K562 (cell line): ENCODE data around the gene MUC22. TPM values are rescaled to one million over a fixed set of nuclear protein-coding genes. Genes with fewer than 3 reads are reported as not detected.

Experiments
- ARID1B ChIP-seq: fragments of 450-650 bp; IDR thresholded peaks from 2 replicates; pipeline ENCODE4 v1.6.1; 2016; ENCODE audit warnings: antibody characterized with exemption, mild to moderate bottlenecking, inconsistent platforms
- CAMTA2 ChIP-seq: fragments of 250-450 bp; sonication (Bioruptor Pico); conservative IDR thresholded peaks from 2 replicates; pipeline ENCODE4 v1.5.1; 2022
- CBFA2T2 ChIP-seq: fragments of 450-650 bp; conservative IDR thresholded peaks from 2 replicates; pipeline ENCODE4 v1.6.1; 2017; ENCODE audit warnings: mild to moderate bottlenecking
- CC2D1A ChIP-seq: fragments of 450-650 bp; IDR thresholded peaks from 2 replicates; pipeline ENCODE4 v1.6.1; 2017; ENCODE audit warnings: mild to moderate bottlenecking
- CXXC5 ChIP-seq: fragments of 250-450 bp; sonication (Bioruptor Pico); IDR thresholded peaks from 2 replicates; pipeline ENCODE4 v1.8.0; 2022; ENCODE audit warnings: inconsistent platforms, mild to moderate bottlenecking, moderate library complexity
- HDAC2 ChIP-seq: fragments of 450-650 bp; IDR thresholded peaks from 2 replicates; pipeline ENCODE4 v1.6.1; 2016; ENCODE audit warnings: mild to moderate bottlenecking
- KDM1A ChIP-seq, 2 experiments: fragments of 450-650 bp; IDR thresholded peaks; 2 replicates each; pipeline ENCODE4 v1.6.1; 2016; ENCODE audit warnings: mild to moderate bottlenecking in 2 of 2
- KLF16 ChIP-seq: IDR thresholded peaks from 2 replicates; pipeline ENCODE4 v1.6.1; 2016; ENCODE audit warnings: antibody characterized with exemption
- NCOR1 ChIP-seq: fragments of 450-650 bp; IDR thresholded peaks from 2 replicates; pipeline ENCODE4 v1.6.1; 2016; ENCODE audit warnings: mild to moderate bottlenecking, moderate library complexity
- NFIC ChIP-seq: fragments of 450-650 bp; IDR thresholded peaks from 2 replicates; pipeline ENCODE4 v1.6.1; 2017; ENCODE audit warnings: mild to moderate bottlenecking, inconsistent platforms
- PML ChIP-seq: IDR thresholded peaks from 2 replicates; pipeline ENCODE4 v1.6.1; 2012; ENCODE audit warnings: low read length, inconsistent platforms
- POLR2AphosphoS5 ChIP-seq: IDR thresholded peaks from 2 replicates; pipeline ENCODE4 v1.6.1; 2011; ENCODE audit warnings: mild to moderate bottlenecking, low read depth, low read length, moderate library complexity; ENCODE audit not compliant: control insufficient read depth, insufficient read depth
- RAD51 ChIP-seq: fragments of 450-650 bp; IDR thresholded peaks from 2 replicates; pipeline ENCODE4 v1.7.1; 2016; ENCODE audit warnings: low read depth, mild to moderate bottlenecking, borderline replicate concordance
- RCOR1 ChIP-seq, 2 experiments: IDR thresholded peaks; 2 replicates each; pipeline ENCODE4 v1.6.1; 2012; ENCODE audit warnings: low read depth in 2 of 2, low read length in 2 of 2, borderline replicate concordance in 1 of 2, improper control_type of control experiment in 1 of 2
- SMAD4 ChIP-seq: fragments of 250-450 bp; sonication (Bioruptor Pico); conservative IDR thresholded peaks from 2 replicates; pipeline ENCODE4 v1.8.0; 2021; ENCODE audit warnings: inconsistent platforms, mild to moderate bottlenecking, moderate library complexity
- TAL1 ChIP-seq: fragments of 450-650 bp; IDR thresholded peaks from 2 replicates; pipeline ENCODE4 v1.6.1; 2016; ENCODE audit warnings: mild to moderate bottlenecking
- TEAD4 ChIP-seq, 2 experiments: sonication (generic) in 1 of 2; formaldehyde crosslinking in 1 of 2; IDR thresholded peaks; 2 replicates each; pipeline versions ENCODE4 v1.6.1 to v1.8.0; 2012 to 2022; ENCODE audit warnings: borderline replicate concordance in 1 of 2, inconsistent platforms in 1 of 2, low read length in 1 of 2, mild to moderate bottlenecking in 1 of 2, missing genetic modification reagents in 1 of 2
- ZNF263 ChIP-seq: sonication (generic); formaldehyde crosslinking; IDR thresholded peaks from 2 replicates; pipeline ENCODE4 v1.8.0; 2022; ENCODE audit warnings: mild to moderate bottlenecking, missing genetic modification reagents, borderline replicate concordance
- ZNF395 ChIP-seq: fragments of 200-800 bp; sonication (Bioruptor generic); IDR thresholded peaks from 2 replicates; pipeline ENCODE4 v1.6.1; 2017; ENCODE audit warnings: missing genetic modification characterization, missing compliant biosample characterization
- ZNF561 ChIP-seq: fragments of 450-650 bp; formaldehyde crosslinking; conservative IDR thresholded peaks from 2 replicates; pipeline ENCODE4 v1.4.0; 2020; ENCODE audit warnings: mild to moderate bottlenecking, moderate library complexity
- ZNF766 ChIP-seq: fragments of 200-800 bp; sonication (Bioruptor generic); conservative IDR thresholded peaks from 2 replicates; pipeline ENCODE4 v1.6.1; 2016; ENCODE audit warnings: missing genetic modification characterization, missing compliant biosample characterization
- polyA plus RNA-seq, 8 experiments: library from polyadenylated mRNA; depleted of rRNA in 4 of 8; stranded (reverse) in 5 of 8; unstranded in 3 of 8; fragments of >200 nt; fragmentation: Nextera tagmentation in 2 of 8; fragmentation: Illumina TruSeq in 1 of 8; extraction: Ambion mirVana in 2 of 8; extraction: Trizol in 1 of 8; gene quantifications; 2 replicates each; pipeline versions ENCODE4 v1.2.1 to v1.2.3, GENCODE V29; 2011 to 2014; ENCODE audit warnings: inconsistent platforms in 1 of 8, missing spikeins in 1 of 8
- total RNA-seq, 7 experiments: library from RNA; depleted of rRNA in 6 of 7; stranded (reverse); fragments of >200 nt in 6 of 7; fragmentation: Illumina TruSeq in 2 of 7; extraction: Trizol in 2 of 7; gene quantifications; 2 replicates each; pipeline versions ENCODE4 v1.2.1 to v1.2.3, GENCODE V29; 2011 to 2021; ENCODE audit warnings: low replicate concordance in 1 of 7

Gene MUC22
- total and polyA plus RNA-seq, 9 of the 15 experiments (the other 6 are each of a cell fraction or from before 2014, with no cell fraction given) = 0.01 to 0.03 TPM; not detected in 7

- TF ChIP-seq ARID1B (peak; percentile 77), TEAD4 (IDR thresholded peaks at IDR 0.05; ENCODE audit: low read length) (peak; percentile 92), TEAD4 (CRISPR knock-in tag; IDR thresholded peaks at IDR 0.05; ENCODE audit: borderline replicate concordance) (no peak), KLF16 (peak; percentile 88), NCOR1 (peak; percentile 84), HDAC2 (peak; percentile 88), NFIC (peak; percentile 63), PML (peak; percentile 72), POLR2AphosphoS5 (peak; percentile 83; the same call in 1 of the 2 replicates), CBFA2T2 (peak; percentile 91), RCOR1 (IDR thresholded peaks at IDR 0.05; ENCODE audit: borderline replicate concordance in 1 of 2, low read depth in 2 of 2, low read length in 2 of 2) (peak; percentile 89 to 99; a peak in 3 of 4 replicates), CAMTA2 (CRISPR knock-in tag) (no peak), ZNF395 (CRISPR knock-in tag) (peak; percentile 48; the same call in 1 of the 2 replicates), RAD51 (no peak), SMAD4 (CRISPR knock-in tag) (peak; percentile 78), CC2D1A (peak; percentile 39; the same call in 1 of the 2 replicates), ZNF766 (CRISPR knock-in tag) (peak; percentile 43; the same call in 1 of the 2 replicates), ZNF561 (no peak), ZNF263 (CRISPR knock-in tag) (0 out of 2 replicates have a peak, but pooled peaks have one; percentile 26), TAL1 (peak; percentile 84), CXXC5 (CRISPR knock-in tag) (peak; percentile 86), KDM1A (IDR thresholded peaks at IDR 0.05) (peak; percentile 96)
Measured at GRCh38 chr6:30988209-30988825, 22.0 kb upstream of the MUC22 start (continued).
